Cardiac fibroblast (primary cell): ENCODE results near the gene CNTN1.

Experiments used
- DNase-seq, 2 donors: peaks; one replicate each; pipeline versions ENCODE4 v3.0.0 to v3.0.0-alpha.2; 2010; ENCODE audit warnings: low read depth in 2 of 2
- H3K4me3 ChIP-seq, 2 donors: replicated peaks in 1 of 2; 1 replicate in 1 of 2; 2 replicates in 1 of 2; pipeline ENCODE4 v1.5.1; 2011; ENCODE audit warnings: low read depth in 2 of 2, low read length in 2 of 2, mild to moderate bottlenecking in 2 of 2, moderate library complexity in 1 of 2
- TF ChIP-seq, protein P1 (sequence below): IDR thresholded peaks from one replicate; pipeline ENCODE4 v1.5.1; 2011; ENCODE audit warnings: low read depth, mild to moderate bottlenecking, low read length, inconsistent platforms

Gene CNTN1

DNA sequence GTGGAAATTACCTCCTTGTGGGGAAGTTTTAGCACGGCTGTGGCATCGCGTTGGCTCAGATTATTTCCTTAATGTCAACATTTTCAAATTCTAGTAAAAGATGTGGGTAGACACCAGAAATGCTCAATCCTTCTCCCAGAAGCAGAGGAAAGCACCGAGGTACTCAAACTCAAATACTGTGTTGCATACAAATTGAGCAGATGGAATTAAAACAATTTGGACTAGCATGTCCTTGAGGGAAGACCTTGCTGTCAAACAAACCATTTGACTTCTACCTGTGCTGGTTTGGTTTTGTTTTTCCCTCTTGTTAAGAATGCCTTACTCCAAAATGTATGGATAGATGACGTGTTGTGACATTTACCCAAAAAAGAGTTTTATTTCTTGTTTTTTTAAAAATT is 136.4 kb downstream of the CNTN1 start:
- H3K4me3 ChIP-seq = no peak overlapping the region
- DNase-seq = no peak
- TF ChIP-seq, protein P1, sequence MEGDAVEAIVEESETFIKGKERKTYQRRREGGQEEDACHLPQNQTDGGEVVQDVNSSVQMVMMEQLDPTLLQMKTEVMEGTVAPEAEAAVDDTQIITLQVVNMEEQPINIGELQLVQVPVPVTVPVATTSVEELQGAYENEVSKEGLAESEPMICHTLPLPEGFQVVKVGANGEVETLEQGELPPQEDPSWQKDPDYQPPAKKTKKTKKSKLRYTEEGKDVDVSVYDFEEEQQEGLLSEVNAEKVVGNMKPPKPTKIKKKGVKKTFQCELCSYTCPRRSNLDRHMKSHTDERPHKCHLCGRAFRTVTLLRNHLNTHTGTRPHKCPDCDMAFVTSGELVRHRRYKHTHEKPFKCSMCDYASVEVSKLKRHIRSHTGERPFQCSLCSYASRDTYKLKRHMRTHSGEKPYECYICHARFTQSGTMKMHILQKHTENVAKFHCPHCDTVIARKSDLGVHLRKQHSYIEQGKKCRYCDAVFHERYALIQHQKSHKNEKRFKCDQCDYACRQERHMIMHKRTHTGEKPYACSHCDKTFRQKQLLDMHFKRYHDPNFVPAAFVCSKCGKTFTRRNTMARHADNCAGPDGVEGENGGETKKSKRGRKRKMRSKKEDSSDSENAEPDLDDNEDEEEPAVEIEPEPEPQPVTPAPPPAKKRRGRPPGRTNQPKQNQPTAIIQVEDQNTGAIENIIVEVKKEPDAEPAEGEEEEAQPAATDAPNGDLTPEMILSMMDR = no peak

DNA sequence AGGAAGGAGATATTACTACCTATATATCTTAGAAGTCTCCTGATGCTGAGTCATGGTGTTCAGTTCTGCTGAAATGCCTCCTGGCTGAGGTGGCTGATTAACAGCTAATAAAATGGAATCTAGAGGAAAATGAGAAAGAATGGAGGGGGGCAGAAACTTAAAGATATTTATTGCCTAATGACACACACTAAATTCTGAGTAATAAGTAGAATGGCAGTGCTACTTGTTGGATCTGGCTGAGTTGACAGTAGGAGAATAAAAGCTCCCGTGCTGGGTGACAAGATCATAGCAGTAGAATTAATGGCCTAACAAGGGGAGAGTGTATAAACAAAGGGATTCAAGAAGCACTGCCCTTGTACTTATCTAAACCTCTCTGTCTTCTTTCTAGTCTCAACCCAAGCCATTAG is 137.5 kb downstream of the CNTN1 start:
- TF ChIP-seq, protein P1 = no peak
- DNase-seq = no peak
- no peak overlapping the region for H3K4me3 ChIP-seq

DNA sequence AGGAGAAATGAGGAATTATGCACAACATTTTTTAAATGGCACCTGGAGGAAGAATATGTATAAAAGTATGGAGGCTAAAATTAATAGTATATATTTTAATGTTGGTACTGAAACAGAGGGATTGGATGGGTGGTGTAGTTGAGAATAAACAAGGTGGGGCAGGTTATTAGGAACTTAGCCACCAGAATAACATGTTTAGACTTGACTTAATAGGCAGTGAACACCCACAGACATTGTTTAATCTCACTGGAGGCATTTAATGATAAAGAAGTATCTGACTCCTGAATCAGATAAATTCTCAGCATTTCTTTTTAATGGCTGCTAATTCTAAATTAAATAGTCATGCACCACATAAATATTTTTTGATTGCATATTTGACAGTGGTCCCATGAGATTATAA is 139.7 kb downstream of the CNTN1 start:
- no peak for DNase-seq
- no peak overlapping the region for H3K4me3 ChIP-seq
- TF ChIP-seq, protein P1 = no peak

DNA sequence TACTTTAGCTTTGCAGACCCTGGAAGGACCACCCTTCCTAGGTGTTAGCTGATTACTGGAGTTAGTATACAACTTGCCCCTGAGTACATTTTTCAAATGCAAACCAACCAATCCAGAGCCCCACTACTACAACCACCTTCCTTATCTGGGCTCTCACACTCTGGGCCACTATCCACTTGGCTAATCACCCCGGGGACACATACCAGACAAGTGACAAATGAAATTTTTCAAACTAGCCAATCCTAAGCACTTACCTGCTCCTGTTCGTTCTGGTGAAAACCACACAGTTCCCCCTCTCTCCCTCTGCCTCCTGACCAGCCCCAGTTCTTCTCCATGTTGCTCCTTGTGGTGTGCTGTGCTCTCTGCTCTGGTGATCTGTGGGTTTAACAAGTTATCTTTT is 140.4 kb downstream of the CNTN1 start:
- no peak overlapping the region for H3K4me3 ChIP-seq
- no peak for DNase-seq
- TF ChIP-seq, protein P1 = no peak

DNA sequence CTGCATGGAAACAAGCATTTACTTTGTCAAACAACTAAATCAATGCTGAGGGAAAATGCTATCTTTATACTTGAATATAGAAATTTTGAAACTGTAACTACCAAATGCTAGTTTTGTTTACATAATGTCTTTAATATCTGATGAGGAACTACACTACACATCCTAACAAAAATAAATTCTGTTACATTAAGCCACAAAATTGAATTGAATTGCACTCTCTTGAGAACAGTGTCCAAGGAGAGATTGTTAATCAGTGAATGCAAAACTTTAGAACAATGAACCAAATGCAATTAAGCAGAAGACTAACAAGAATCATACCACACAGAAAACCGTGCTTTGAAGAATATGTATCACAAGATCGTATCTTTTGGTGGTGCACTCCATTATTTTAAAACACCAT is 141.6 kb downstream of the CNTN1 start:
- no peak overlapping the region for H3K4me3 ChIP-seq
- no peak for DNase-seq
- TF ChIP-seq, protein P1 = no peak

DNA sequence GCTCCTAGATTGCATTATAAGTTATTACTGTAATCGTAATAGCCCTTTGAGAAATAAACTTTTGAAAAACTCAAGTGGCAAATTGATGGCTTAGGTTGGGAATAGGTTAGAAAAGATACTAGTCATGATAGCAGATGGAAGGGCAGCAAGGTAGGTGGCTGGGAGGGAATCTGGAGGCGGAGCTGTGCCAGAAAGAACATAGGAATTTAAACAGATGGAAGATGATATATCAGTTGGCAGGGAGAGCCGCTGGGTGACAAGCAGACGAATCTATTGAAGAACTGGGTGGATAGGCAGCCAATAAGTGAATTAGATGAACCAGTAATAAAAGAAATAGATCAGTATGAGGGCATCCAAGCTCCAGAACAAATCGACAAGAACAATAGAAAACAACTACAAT is 142.1 kb downstream of the CNTN1 start:
- H3K4me3 ChIP-seq = no peak overlapping the region
- TF ChIP-seq, protein P1 = no peak
- no peak for DNase-seq

DNA sequence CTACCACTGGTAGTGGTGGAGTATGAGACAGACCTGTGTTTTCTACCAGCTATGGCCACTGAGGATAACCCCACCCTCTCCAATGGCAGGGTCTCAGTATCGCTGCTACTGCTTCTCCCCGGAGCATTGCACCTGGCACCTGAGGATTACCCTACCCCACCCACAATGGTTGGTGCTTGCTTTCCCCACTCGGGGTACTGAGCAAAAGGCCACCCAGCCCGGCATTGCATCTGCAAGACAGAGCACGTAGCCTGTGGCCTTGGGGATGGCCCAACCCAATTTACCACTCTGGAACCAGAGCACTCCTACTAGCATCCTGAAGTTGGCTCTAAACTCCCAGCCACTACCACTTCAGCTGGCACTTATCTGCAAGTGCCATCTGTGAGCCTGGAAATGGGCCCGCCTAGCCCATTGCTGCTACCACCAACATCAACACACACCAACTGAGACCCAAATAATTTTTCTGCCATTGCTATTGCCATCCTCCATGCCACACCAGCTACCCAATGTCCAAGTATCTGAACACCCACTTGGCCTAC is 145.7 kb downstream of the CNTN1 start:
- no peak for DNase-seq
- TF ChIP-seq, protein P1 = no peak
- no peak overlapping the region for H3K4me3 ChIP-seq
